OCI-LY3 (cell line): Measurements from ENCODE around the gene FOXN4.

Experiments used
- H2AFZ ChIP-seq: fragments of 200-600, 300-600 bp; shearing (Covaris generic); 2 replicates; pipeline ENCODE4 v1.6.0; 2014; ENCODE audit warnings: antibody characterized with exemption, low read depth, low read length
- H3K27ac ChIP-seq: fragments of 200-600, 300-600 bp; sonication (generic); 2 replicates; pipeline ENCODE4 v1.5.1; 2014; ENCODE audit warnings: mild to moderate bottlenecking, low read length, moderate library complexity, mixed read lengths
- H3K27me3 ChIP-seq: fragments of 200-600, 300-600 bp; sonication (generic); 2 replicates; pipeline ENCODE4 v1.6.1; 2014; ENCODE audit warnings: low read depth, low read length, mixed read lengths
- H3K36me3 ChIP-seq: fragments of 200-600, 300-600 bp; sonication (generic); replicated peaks from 2 replicates; pipeline ENCODE3; 2014; ENCODE audit warnings: low read depth, low read length, mixed read lengths
- H3K4me1 ChIP-seq: fragments of 300-600, 200-600 bp; sonication (generic); 2 replicates; pipeline ENCODE4 v1.6.1; 2014; ENCODE audit warnings: low read length, mixed read lengths
- H3K4me2 ChIP-seq: fragments of 200-600, 300-600 bp; sonication (generic); 2 replicates; pipeline ENCODE4 v1.6.1; 2014; ENCODE audit warnings: low read length, mixed read lengths
- H3K4me3 ChIP-seq: fragments of 300-600, 200-600 bp; sonication (generic); 2 replicates; pipeline ENCODE4 v1.5.1; 2014; ENCODE audit warnings: antibody characterized with exemption, mild to moderate bottlenecking, low read length, moderate library complexity
- H3K79me2 ChIP-seq: fragments of 300-600, 200-600 bp; shearing (Covaris generic); 2 replicates; pipeline ENCODE4 v1.6.1; 2014; ENCODE audit warnings: mild to moderate bottlenecking, low read length, mixed read lengths
- H3K9ac ChIP-seq: fragments of 300-600, 200-600 bp; shearing (Covaris generic); 2 replicates; pipeline ENCODE4 v1.6.0; 2014; ENCODE audit warnings: mild to moderate bottlenecking, low read length, moderate library complexity
- H3K9me3 ChIP-seq: fragments of 200-600, 300-600 bp; shearing (Covaris generic); 2 replicates; pipeline ENCODE4 v1.6.1; 2014; ENCODE audit warnings: low read length, mixed read lengths; ENCODE audit not compliant: insufficient read depth
- H4K20me1 ChIP-seq: fragments of 200-600, 300-600 bp; sonication (generic); 2 replicates; pipeline ENCODE4 v1.6.1; 2016; ENCODE audit warnings: low read length, mixed read lengths; ENCODE audit not compliant: insufficient read depth
- EZH2phosphoT487 ChIP-seq: fragments of 200-600 bp; shearing (Covaris generic); IDR thresholded peaks from 2 replicates; pipeline ENCODE4 v1.6.1; 2018; ENCODE audit warnings: antibody characterized with exemption, mixed run types, low read depth
- TF ChIP-seq, protein P1 (sequence below): fragments of 200-600, 300-600 bp; sonication (generic); IDR thresholded peaks from 2 replicates; pipeline ENCODE4 v1.5.1; 2014; ENCODE audit warnings: antibody characterized with exemption, low read length, low read depth

The FOXN4 gene

DNA sequence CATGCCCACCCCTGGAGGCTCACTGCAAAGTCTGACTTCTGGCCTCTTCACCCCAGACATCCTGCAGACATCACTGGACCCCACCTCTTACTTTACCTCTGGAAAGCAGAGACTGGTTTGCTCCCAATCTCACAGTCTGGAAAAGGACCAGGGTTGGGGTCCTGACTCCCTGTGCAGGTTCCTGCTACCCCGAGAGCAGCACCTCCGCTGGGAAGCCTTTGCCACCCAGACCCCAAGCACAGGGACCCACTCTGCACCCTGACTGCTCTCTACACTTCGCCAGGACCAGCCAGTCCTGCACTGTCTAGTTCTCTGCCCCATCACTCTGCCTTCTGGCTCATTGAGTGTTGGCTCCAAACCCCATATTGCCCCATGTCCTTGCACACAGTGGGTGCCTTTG is 16.0 kb downstream of the FOXN4 start:
- Histone ChIP-seq H3K27me3 (no peaks in the 10 kb centered on the region), H2AFZ (no peak overlapping the region), H4K20me1 (no peaks in the 10 kb centered on the region), H3K27ac (no peak overlapping the region), H3K36me3 (no peaks in the 10 kb centered on the region), H3K9ac (no peak overlapping the region), H3K4me3 (no peak overlapping the region), H3K4me1 (no peaks in the 10 kb centered on the region), H3K79me2 (no peaks in the 10 kb centered on the region), H3K4me2 (no peak overlapping the region), H3K9me3 (no peaks in the 10 kb centered on the region)
- TF ChIP-seq, protein P1, sequence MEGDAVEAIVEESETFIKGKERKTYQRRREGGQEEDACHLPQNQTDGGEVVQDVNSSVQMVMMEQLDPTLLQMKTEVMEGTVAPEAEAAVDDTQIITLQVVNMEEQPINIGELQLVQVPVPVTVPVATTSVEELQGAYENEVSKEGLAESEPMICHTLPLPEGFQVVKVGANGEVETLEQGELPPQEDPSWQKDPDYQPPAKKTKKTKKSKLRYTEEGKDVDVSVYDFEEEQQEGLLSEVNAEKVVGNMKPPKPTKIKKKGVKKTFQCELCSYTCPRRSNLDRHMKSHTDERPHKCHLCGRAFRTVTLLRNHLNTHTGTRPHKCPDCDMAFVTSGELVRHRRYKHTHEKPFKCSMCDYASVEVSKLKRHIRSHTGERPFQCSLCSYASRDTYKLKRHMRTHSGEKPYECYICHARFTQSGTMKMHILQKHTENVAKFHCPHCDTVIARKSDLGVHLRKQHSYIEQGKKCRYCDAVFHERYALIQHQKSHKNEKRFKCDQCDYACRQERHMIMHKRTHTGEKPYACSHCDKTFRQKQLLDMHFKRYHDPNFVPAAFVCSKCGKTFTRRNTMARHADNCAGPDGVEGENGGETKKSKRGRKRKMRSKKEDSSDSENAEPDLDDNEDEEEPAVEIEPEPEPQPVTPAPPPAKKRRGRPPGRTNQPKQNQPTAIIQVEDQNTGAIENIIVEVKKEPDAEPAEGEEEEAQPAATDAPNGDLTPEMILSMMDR, result no peak
- TF ChIP-seq EZH2phosphoT487, result no peak

DNA sequence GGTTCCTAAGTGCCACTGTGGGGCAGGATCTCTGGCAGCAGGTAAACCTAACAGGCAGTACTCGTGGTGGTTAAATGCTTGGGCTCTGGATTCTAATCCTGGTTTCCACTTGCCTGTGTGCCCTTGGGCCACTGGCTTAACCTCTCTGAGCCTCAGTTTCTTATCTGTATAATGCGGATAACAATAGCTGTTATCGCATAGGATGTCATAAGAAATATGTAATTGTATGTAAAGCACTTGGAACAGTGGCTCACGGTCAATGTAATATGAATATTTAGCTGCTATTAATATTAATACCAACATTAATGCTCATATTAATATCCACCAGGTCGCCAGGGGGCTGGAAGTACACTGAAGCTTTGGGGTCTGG is 16.8 kb downstream of the FOXN4 start:
- TF ChIP-seq, protein P1, result no peak
- TF ChIP-seq EZH2phosphoT487, result no peak
- Histone ChIP-seq H4K20me1 (no peaks in the 10 kb centered on the region), H3K9ac (no peak overlapping the region), H3K27me3 (no peaks in the 10 kb centered on the region), H3K4me2 (no peak overlapping the region), H3K4me3 (no peak overlapping the region), H3K27ac (no peak overlapping the region), H2AFZ (no peak overlapping the region), H3K4me1 (no peaks in the 10 kb centered on the region), H3K36me3 (no peaks in the 10 kb centered on the region), H3K79me2 (no peaks in the 10 kb centered on the region), H3K9me3 (no peaks in the 10 kb centered on the region)

DNA sequence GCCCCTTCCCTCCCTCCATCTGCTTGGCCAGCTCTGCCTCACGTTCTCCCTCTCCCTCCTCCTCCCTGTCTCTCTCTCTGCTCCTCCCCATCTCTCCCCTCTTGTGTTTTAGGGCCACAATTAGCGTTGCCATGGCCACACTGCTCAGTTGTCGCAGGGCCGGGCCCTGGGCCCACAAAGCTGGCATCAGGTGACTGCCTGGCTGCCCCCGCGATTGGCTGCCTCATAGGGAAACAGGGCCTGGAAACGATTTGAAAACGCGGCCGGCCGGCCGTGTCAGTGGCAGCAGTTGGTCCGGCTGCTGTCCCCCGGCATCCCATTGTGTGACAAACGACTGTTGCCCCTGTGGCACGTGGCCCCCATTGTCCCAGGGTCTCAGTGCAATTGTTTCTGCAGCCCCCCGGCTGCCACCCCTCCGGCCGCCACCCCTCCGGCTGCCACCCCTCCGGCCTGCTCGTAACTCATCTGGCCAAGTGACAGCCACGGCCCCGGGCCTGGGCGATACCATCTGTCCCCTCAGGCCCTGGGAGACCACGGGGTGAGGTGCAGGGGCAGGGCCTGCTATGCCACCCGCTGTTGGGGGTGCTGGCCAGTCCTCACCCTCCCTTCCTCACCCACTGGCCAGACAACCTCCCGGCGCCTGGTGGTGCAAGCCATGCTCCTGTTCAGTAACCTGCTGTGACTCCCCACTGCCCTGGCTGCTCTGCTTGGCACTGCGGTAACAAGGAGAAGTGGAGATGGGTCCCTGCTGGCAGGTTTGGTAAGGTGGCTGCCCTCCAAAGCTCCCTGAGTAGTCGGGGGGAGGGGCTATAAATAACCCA is 17.4 kb downstream of the FOXN4 start:
- no peak overlapping the region for H3K27ac ChIP-seq
- TF ChIP-seq, protein P1, result no peak
- no peak for TF ChIP-seq EZH2phosphoT487
- no peaks in the 10 kb centered on the region for H3K4me1 ChIP-seq
- H3K79me2 ChIP-seq, result no peaks in the 10 kb centered on the region
- no peak overlapping the region for H2AFZ ChIP-seq
- no peaks in the 10 kb centered on the region for H3K9me3 ChIP-seq
- H3K4me2 ChIP-seq, result no peak overlapping the region
- H3K27me3 ChIP-seq, result no peaks in the 10 kb centered on the region
- no peak overlapping the region for H3K9ac ChIP-seq
- no peaks in the 10 kb centered on the region for H3K36me3 ChIP-seq
- no peak overlapping the region for H3K4me3 ChIP-seq
- no peaks in the 10 kb centered on the region for H4K20me1 ChIP-seq

DNA sequence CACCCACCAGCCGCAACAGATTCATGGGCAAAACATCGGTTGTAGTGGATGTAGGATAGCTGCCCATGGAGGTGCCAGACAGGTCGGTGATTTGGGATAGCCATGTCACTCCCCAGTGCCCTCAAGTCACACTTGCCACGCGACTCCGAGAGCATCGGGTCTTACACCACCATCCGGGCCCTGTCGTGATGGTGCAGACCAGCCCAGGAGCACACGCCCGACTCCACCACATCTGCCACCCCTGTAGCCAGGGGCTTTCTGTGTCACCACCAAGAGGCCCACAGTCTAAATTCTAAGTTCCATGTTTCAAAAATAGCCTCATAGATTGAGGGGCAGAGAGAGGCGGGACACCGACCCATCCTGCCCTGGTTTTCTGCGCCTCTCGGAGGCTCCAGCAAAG is 18.0 kb downstream of the FOXN4 start:
- Histone ChIP-seq H3K4me1 (no peaks in the 10 kb centered on the region), H3K79me2 (no peaks in the 10 kb centered on the region), H4K20me1 (no peaks in the 10 kb centered on the region), H3K27ac (no peak overlapping the region), H3K27me3 (no peaks in the 10 kb centered on the region), H2AFZ (no peak overlapping the region), H3K36me3 (no peaks in the 10 kb centered on the region), H3K9me3 (no peaks in the 10 kb centered on the region), H3K4me2 (no peak overlapping the region), H3K4me3 (no peak overlapping the region), H3K9ac (no peak overlapping the region)
- TF ChIP-seq, protein P1, result no peak
- TF ChIP-seq EZH2phosphoT487, result no peak
